HepG2 (cell line): ENCODE results near the gene PLAGL2. TPM values are rescaled to one million over a fixed set of nuclear protein-coding genes. Genes with fewer than 3 reads are reported as not detected.

ENCODE experiments used
- ARID2 ChIP-seq: sonication (generic); formaldehyde crosslinking; IDR thresholded peaks from 2 replicates; pipeline ENCODE4 v1.8.1; 2022; ENCODE audit warnings: mild to moderate bottlenecking, missing genetic modification reagents, borderline replicate concordance
- ATF1 ChIP-seq: IDR thresholded peaks from 2 replicates; pipeline ENCODE4 v1.6.1; 2016; ENCODE audit warnings: mild to moderate bottlenecking, control low read depth
- DNMT3B ChIP-seq: conservative IDR thresholded peaks from 2 replicates; pipeline ENCODE4 v1.6.1; 2016; ENCODE audit warnings: missing biosample characterization, control low read depth
- DR1 ChIP-seq: sonication (generic); formaldehyde crosslinking; IDR thresholded peaks from 2 replicates; pipeline ENCODE4 v1.8.0; 2021; ENCODE audit warnings: mild to moderate bottlenecking, missing genetic modification reagents, inconsistent platforms
- EHMT2 ChIP-seq: fragments of 200-600 bp; sonication (generic); IDR thresholded peaks from 2 replicates; pipeline ENCODE4 v1.7.0; 2017; ENCODE audit warnings: antibody characterized with exemption, low read depth, low read length, borderline replicate concordance
- FOXA1 ChIP-seq, 2 experiments: fragments of 450-650 bp in 1 of 2; sonication (generic) in 1 of 2; formaldehyde crosslinking in 1 of 2; IDR thresholded peaks; 2 replicates each; pipeline versions ENCODE4 v1.4.0 to v1.6.1; 2016 to 2020; ENCODE audit warnings: missing genetic modification reagents in 1 of 2
- GFI1 ChIP-seq: sonication (generic); formaldehyde crosslinking; IDR thresholded peaks from 2 replicates; pipeline ENCODE4 v1.5.0; 2020; ENCODE audit warnings: missing genetic modification reagents, mild to moderate bottlenecking, borderline replicate concordance
- HDAC6 ChIP-seq: fragments of 200-600 bp; sonication (generic); IDR thresholded peaks from 2 replicates; pipeline ENCODE4 v1.7.0; 2017; ENCODE audit warnings: mild to moderate bottlenecking, antibody characterized with exemption, low read length, low read depth
- SALL2 ChIP-seq: sonication (generic); formaldehyde crosslinking; IDR thresholded peaks from 2 replicates; pipeline ENCODE4 v1.8.1; 2023; ENCODE audit warnings: mild to moderate bottlenecking, missing genetic modification reagents, inconsistent platforms
- ZMYM3 ChIP-seq: sonication (generic); formaldehyde crosslinking; IDR thresholded peaks from 2 replicates; pipeline ENCODE4 v1.5.1; 2020; ENCODE audit warnings: mild to moderate bottlenecking, missing genetic modification reagents
- ZNF207 ChIP-seq: fragments of 450-650 bp; IDR thresholded peaks from 2 replicates; pipeline ENCODE4 v1.6.1; 2016; ENCODE audit warnings: antibody characterized with exemption, borderline replicate concordance
- ZNF317 ChIP-seq: sonication (generic); formaldehyde crosslinking; IDR thresholded peaks from 2 replicates; pipeline ENCODE4 v1.5.0; 2020; ENCODE audit warnings: mild to moderate bottlenecking, missing genetic modification reagents
- ZNF354B ChIP-seq: sonication (generic); formaldehyde crosslinking; IDR thresholded peaks from 2 replicates; pipeline ENCODE4 v1.8.0; 2022; ENCODE audit warnings: mild to moderate bottlenecking, missing genetic modification reagents
- ZNF496 ChIP-seq: sonication (generic); formaldehyde crosslinking; IDR thresholded peaks from 2 replicates; pipeline ENCODE4 v1.8.1; 2023; ENCODE audit warnings: mild to moderate bottlenecking, moderate library complexity, missing genetic modification reagents; ENCODE audit not compliant: insufficient replicate concordance
- ZNF572 ChIP-seq: sonication (generic); formaldehyde crosslinking; IDR thresholded peaks from 2 replicates; pipeline ENCODE4 v1.5.1; 2020; ENCODE audit warnings: mild to moderate bottlenecking, missing genetic modification reagents
- ZNF629 ChIP-seq: sonication (generic); formaldehyde crosslinking; conservative IDR thresholded peaks from 2 replicates; pipeline ENCODE4 v1.5.0; 2020; ENCODE audit warnings: missing genetic modification reagents
- ZNF776 ChIP-seq: sonication (generic); formaldehyde crosslinking; IDR thresholded peaks from 2 replicates; pipeline ENCODE4 v1.4.0; 2020; ENCODE audit warnings: mild to moderate bottlenecking, missing genetic modification reagents
- ZNF782 ChIP-seq: sonication (generic); formaldehyde crosslinking; IDR thresholded peaks from 2 replicates; pipeline ENCODE4 v1.4.0; 2020; ENCODE audit warnings: missing genetic modification reagents, mild to moderate bottlenecking, borderline replicate concordance
- ZNF83 ChIP-seq: sonication (generic); formaldehyde crosslinking; IDR thresholded peaks from 2 replicates; pipeline ENCODE4 v1.4.0; 2020; ENCODE audit warnings: missing genetic modification reagents, mild to moderate bottlenecking, borderline replicate concordance
- ZSCAN25 ChIP-seq: sonication (generic); formaldehyde crosslinking; IDR thresholded peaks from 2 replicates; pipeline ENCODE4 v1.8.0; 2022; ENCODE audit warnings: mild to moderate bottlenecking, missing genetic modification reagents
- polyA plus RNA-seq, 8 experiments: library from polyadenylated mRNA; depleted of rRNA in 3 of 8; stranded (reverse) in 7 of 8; unstranded in 1 of 8; fragments of >200 nt; fragmentation: Illumina TruSeq in 4 of 8; extraction: Trizol in 4 of 8; gene quantifications; 2 replicates each; pipeline versions ENCODE4 v1.2.1 to v1.2.3, GENCODE V29; 2011 to 2016; ENCODE audit warnings: low read depth in 4 of 8, missing spikeins in 1 of 8, mixed read lengths in 1 of 8; ENCODE audit not compliant: insufficient read depth in 1 of 8
- total RNA-seq, 5 experiments: library from RNA; depleted of rRNA; stranded (reverse); fragments of >200 nt; fragmentation: Illumina TruSeq; extraction: Trizol; gene quantifications; 2 replicates each; pipeline ENCODE4 v1.2.3, GENCODE V29; 2016; ENCODE audit warnings: low read depth in 1 of 5
- TF ChIP-seq, protein P1 (sequence below): sonication (generic); formaldehyde crosslinking; IDR thresholded peaks from 2 replicates; pipeline ENCODE4 v1.8.0; 2022; ENCODE audit warnings: mild to moderate bottlenecking, missing genetic modification reagents, moderate library complexity
- TF ChIP-seq, protein P2 (sequence below): sonication (generic); formaldehyde crosslinking; IDR thresholded peaks from 2 replicates; pipeline ENCODE4 v1.8.0; 2022; ENCODE audit warnings: missing genetic modification reagents, low read depth, mild to moderate bottlenecking, borderline replicate concordance
- TF ChIP-seq, protein P3 (sequence below): sonication (generic); formaldehyde crosslinking; IDR thresholded peaks from 2 replicates; pipeline ENCODE4 v1.5.0; 2020; ENCODE audit warnings: mild to moderate bottlenecking, low read depth, missing genetic modification reagents, borderline replicate concordance
- TF ChIP-seq, protein P4 (sequence below): sonication (generic); formaldehyde crosslinking; IDR thresholded peaks from 2 replicates; pipeline ENCODE4 v1.5.0; 2020; ENCODE audit warnings: mild to moderate bottlenecking, missing genetic modification reagents
- TF ChIP-seq, protein P5 (sequence below): sonication (generic); formaldehyde crosslinking; IDR thresholded peaks from 2 replicates; pipeline ENCODE4 v1.4.0; 2020; ENCODE audit warnings: missing genetic modification reagents, mild to moderate bottlenecking, borderline replicate concordance

Gene PLAGL2
- total and polyA plus RNA-seq, 2 of the 13 experiments (the other 11 are each of a cell fraction or from before 2014, with no cell fraction given), result 15.2 to 15.3 TPM

DNA sequence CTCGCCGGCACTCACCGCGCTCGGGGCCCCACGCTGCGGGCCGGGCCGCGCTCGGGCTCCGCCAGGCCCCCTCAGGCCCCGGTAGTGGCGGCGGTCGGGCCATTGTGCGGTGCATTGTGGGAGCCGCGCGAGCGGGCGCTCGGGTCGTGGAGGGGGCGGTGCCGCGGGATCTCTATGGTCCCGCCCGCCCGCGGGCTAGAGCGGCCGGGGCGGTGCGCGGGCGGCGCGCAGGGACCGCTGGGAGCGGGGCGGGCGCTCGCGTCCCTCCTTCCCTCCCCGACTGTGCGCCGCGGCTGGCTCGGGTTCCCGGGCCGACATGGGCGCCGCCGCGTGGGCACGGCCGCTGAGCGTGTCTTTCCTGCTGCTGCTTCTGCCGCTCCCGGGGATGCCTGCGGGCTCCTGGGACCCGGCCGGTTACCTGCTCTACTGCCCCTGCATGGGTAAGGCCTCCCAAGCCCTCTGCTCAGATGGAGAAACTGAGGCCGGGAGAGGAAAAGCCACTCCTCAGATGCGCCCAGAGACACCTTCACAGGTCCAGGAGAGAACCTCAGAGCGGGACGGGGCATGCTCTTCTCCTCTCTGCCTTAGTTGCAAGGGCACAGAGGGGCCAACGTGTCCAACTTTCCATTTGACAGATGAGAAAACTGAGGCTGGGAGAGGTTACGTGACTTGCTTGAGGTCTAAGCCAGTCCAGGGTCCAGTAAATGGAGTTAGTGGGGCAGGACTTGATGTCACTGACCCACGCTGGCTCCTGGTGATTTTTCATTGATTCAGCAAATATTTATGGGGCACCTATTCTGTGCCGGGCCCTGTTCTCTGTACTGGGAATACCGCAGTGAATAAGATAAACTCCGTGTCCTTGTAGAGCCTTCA, at the start of gene PLAGL2, which contains the start of gene POFUT1 (continued):
- TF ChIP-seq ZSCAN25 (CRISPR knock-in tag), result peak; percentile 88
- no peak; the same call in 1 of the 2 replicates for TF ChIP-seq ZNF317 (CRISPR knock-in tag)
- no peak for TF ChIP-seq FOXA1 (IDR thresholded peaks at IDR 0.05)
- TF ChIP-seq FOXA1 (CRISPR knock-in tag; IDR thresholded peaks at IDR 0.05), result peak; percentile 56
- peak; percentile 100 for TF ChIP-seq ZMYM3
- no peak for TF ChIP-seq ZNF572 (CRISPR knock-in tag)
- TF ChIP-seq, protein P1, sequence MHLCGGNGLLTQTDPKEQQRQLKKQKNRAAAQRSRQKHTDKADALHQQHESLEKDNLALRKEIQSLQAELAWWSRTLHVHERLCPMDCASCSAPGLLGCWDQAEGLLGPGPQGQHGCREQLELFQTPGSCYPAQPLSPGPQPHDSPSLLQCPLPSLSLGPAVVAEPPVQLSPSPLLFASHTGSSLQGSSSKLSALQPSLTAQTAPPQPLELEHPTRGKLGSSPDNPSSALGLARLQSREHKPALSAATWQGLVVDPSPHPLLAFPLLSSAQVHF, result no peak
- peak; percentile 92; the same call in 1 of the 2 replicates for TF ChIP-seq GFI1 (CRISPR knock-in tag)
- TF ChIP-seq ZNF207, result no peak
- peak; percentile 97 for TF ChIP-seq ARID2 (CRISPR knock-in tag)
- peak; percentile 100 for TF ChIP-seq ZNF629 (CRISPR knock-in tag)
- no peak for TF ChIP-seq ATF1 (CRISPR knock-in tag)
- TF ChIP-seq ZNF782 (CRISPR knock-in tag), result no peak
- TF ChIP-seq ZNF496 (CRISPR knock-in tag), result no peak
- peak; percentile 98 for TF ChIP-seq SALL2 (CRISPR knock-in tag)
- peak; percentile 96; the same call in 1 of the 2 replicates for TF ChIP-seq ZNF776
- no peak; the same call in 1 of the 2 replicates for TF ChIP-seq ZNF354B (CRISPR knock-in tag)
- no peak for TF ChIP-seq DNMT3B (CRISPR knock-in tag)
- TF ChIP-seq ZNF83 (CRISPR knock-in tag), result peak; percentile 95
- peak; percentile 97; the same call in 1 of the 2 replicates for TF ChIP-seq DR1 (CRISPR knock-in tag)
- TF ChIP-seq, protein P2, sequence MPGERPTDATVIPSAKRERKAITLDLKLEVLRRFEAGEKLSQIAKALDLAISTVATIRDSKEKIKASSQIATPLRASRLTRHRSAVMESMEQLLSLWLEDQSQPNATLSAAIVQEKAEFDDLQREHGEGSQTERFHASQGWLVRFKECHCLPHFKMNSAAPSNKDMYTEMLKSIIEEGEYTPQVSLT (CRISPR knock-in tag), result no peak; the same call in none of the 2 replicates
- peak; percentile 53; the same call in 1 of the 2 replicates for TF ChIP-seq HDAC6
- TF ChIP-seq EHMT2, result no peak
- TF ChIP-seq, protein P3, sequence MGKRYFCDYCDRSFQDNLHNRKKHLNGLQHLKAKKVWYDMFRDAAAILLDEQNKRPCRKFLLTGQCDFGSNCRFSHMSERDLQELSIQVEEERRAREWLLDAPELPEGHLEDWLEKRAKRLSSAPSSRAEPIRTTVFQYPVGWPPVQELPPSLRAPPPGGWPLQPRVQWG (CRISPR knock-in tag), result 0 out of 2 replicates have a peak, but pooled peaks have one; percentile 3
- TF ChIP-seq, protein P4, sequence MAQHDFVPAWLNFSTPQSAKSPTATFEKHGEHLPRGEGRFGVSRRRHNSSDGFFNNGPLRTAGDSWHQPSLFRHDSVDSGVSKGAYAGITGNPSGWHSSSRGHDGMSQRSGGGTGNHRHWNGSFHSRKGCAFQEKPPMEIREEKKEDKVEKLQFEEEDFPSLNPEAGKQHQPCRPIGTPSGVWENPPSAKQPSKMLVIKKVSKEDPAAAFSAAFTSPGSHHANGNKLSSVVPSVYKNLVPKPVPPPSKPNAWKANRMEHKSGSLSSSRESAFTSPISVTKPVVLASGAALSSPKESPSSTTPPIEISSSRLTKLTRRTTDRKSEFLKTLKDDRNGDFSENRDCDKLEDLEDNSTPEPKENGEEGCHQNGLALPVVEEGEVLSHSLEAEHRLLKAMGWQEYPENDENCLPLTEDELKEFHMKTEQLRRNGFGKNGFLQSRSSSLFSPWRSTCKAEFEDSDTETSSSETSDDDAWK, result no peak
- TF ChIP-seq, protein P5, sequence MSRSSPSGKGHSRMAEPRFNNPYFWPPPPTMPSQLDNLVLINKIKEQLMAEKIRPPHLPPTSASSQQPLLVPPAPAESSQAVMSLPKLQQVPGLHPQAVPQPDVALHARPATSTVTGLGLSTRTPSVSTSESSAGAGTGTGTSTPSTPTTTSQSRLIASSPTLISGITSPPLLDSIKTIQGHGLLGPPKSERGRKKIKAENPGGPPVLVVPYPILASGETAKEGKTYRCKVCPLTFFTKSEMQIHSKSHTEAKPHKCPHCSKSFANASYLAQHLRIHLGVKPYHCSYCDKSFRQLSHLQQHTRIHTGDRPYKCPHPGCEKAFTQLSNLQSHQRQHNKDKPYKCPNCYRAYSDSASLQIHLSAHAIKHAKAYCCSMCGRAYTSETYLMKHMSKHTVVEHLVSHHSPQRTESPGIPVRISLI (CRISPR knock-in tag), result no peak
